Activated CD4-positive, alpha-beta T cell treated with anti-CD3 and anti-CD28 coated beads, Interleukin-2, amount 50 U/mL, for 16 hours (primary cell): ENCODE data around the gene TM6SF1.
"Not testable (repeated sequence)": the region's sequence is repeated elsewhere in the genome, so short reads cannot be mapped to it uniquely, and the experiment has no call there.

Source experiments
- DNase-seq: peaks from one replicate; pipeline ENCODE4 v3.0.0-alpha.2; 2020

The TM6SF1 gene

GRCh38 chr15:83090465-83090864 is 17.0 kb upstream of the TM6SF1 start:
- DNase-seq: no peak

- DNase-seq: not testable (repeated sequence)
These were observed 15.5 kb upstream of the TM6SF1 start for GRCh38 chr15:83091965-83092308.

GRCh38 chr15:83092309-83092976 is 15.0 kb upstream of the TM6SF1 start:
- DNase-seq: no peak

- DNase-seq: no peak
These were observed 12.9 kb upstream of the TM6SF1 start for GRCh38 chr15:83094583-83094982.

GRCh38 chr15:83098079-83098478 is 9.4 kb upstream of the TM6SF1 start:
- no peak for DNase-seq

- DNase-seq: no peak
These were observed 8.2 kb upstream of the TM6SF1 start for GRCh38 chr15:83099290-83099689.

- DNase-seq: no peak
These were observed 7.3 kb upstream of the TM6SF1 start for GRCh38 chr15:83100097-83100646.

GRCh38 chr15:83102346-83102745 is 5.1 kb upstream of the TM6SF1 start:
- DNase-seq: no peak

GRCh38 chr15:83104141-83104540 is 3.3 kb upstream of the TM6SF1 start:
- DNase-seq: no peak

- no peak for DNase-seq
These were observed 2.0 kb upstream of the TM6SF1 start for GRCh38 chr15:83105440-83105839.

GRCh38 chr15:83107841-83108181 is 366 bp downstream of the TM6SF1 start:
- no peak for DNase-seq

GRCh38 chr15:83108266-83109219 is 1.1 kb downstream of the TM6SF1 start:
- peak; percentile 48 for DNase-seq

- no peak for DNase-seq
These were observed 2.1 kb downstream of the TM6SF1 start for GRCh38 chr15:83109532-83109931.

- no peak for DNase-seq
These were observed 2.9 kb downstream of the TM6SF1 start for GRCh38 chr15:83110381-83110780.

- DNase-seq: no peak
These were observed 3.7 kb downstream of the TM6SF1 start for GRCh38 chr15:83111149-83111548.

GRCh38 chr15:83112233-83112955 is 4.9 kb downstream of the TM6SF1 start:
- DNase-seq: no peak

- DNase-seq: no peak
These were observed 5.5 kb downstream of the TM6SF1 start for GRCh38 chr15:83112956-83113299.

- DNase-seq: no peak
These were observed 6.6 kb downstream of the TM6SF1 start for GRCh38 chr15:83113881-83114674.

- no peak for DNase-seq
These were observed 7.4 kb downstream of the TM6SF1 start for GRCh38 chr15:83114856-83115255.

- DNase-seq: no peak
These were observed 8.0 kb downstream of the TM6SF1 start for GRCh38 chr15:83115410-83115809.

GRCh38 chr15:83115831-83116565 is 8.6 kb downstream of the TM6SF1 start:
- DNase-seq: peak; percentile 58

GRCh38 chr15:83118291-83118827 is 10.9 kb downstream of the TM6SF1 start:
- DNase-seq: no peak
